Hepatocyte (in vitro differentiated cells): ENCODE measurements around the gene PDILT.

Experiments
- CTCF ChIP-seq: fragments of 200-600 bp; sonication (generic); IDR thresholded peaks from 2 replicates; pipeline ENCODE4 v1.5.1; 2016; ENCODE audit warnings: antibody characterized with exemption, mild to moderate bottlenecking; ENCODE audit not compliant: poor library complexity
- EZH2phosphoT487 ChIP-seq: fragments of 200-600 bp; sonication (generic); IDR thresholded peaks from one replicate; pipeline ENCODE4 v1.6.1; 2018; ENCODE audit warnings: antibody characterized with exemption, mild to moderate bottlenecking, low read depth, moderate library complexity; ENCODE audit not compliant: unreplicated experiment, severe bottlenecking

- TF ChIP-seq CTCF (no peak), EZH2phosphoT487 (no peak)
These were observed 86.5 kb downstream of the PDILT start for GRCh38 chr16:20318006-20318405.
